K562 (cell line): Measurements from ENCODE around the gene PFKP. TPM values are rescaled to one million over a fixed set of nuclear protein-coding genes. Genes with fewer than 3 reads are reported as not detected.
A peak's percentile ranks its signal among the peaks of the same experiment; 100 is the strongest.

ENCODE experiments used
- ATAC-seq: fragments of 200-7000 bp; cut with Tn5 transposase; 3 replicates; pipeline ENCODE4 v1.9.1; 2020; ENCODE audit warnings: moderate library complexity
- BruUV-seq: library from RNA; stranded (reverse); fragments of 400-500 nt; replicated peaks from 2 replicates; lab custom pipeline; 2021; lab: Mats Ljungman, UMichigan
- CTCF ChIA-PET: fragments of 300-600 bp; formaldehyde crosslinking; extraction: SDS; loops from one replicate; lab custom pipeline; 2021; ENCODE audit warnings: low intra/inter-chr PET ratio; lab: Yijun Ruan, JAX
- POLR2A ChIA-PET: fragments of 300-600, 350-650 bp; sonication (Branson Sonifier 250); formaldehyde crosslinking; extraction: SDS; loops from one replicate; lab custom pipeline; 2021; ENCODE audit warnings: antibody characterized with exemption, inconsistent platforms; lab: Yijun Ruan, JAX
- DNase-seq, 4 experiments: peaks; one replicate each; pipeline versions ENCODE4 v3.0.0 to v3.0.0-alpha.2; 2011 to 2018; ENCODE audit warnings: low spot score in 3 of 4, mixed read lengths in 3 of 4; ENCODE audit errors: extremely low read depth in 1 of 4
- FAIRE-seq: peaks from 2 replicates; lab custom pipeline; 2011; peaks lifted over from hg19 to GRCh38; lab: Jason Lieb, UNC
- H2AFZ ChIP-seq: 2 replicates; pipeline ENCODE4 v1.6.0; 2011; ENCODE audit warnings: low read depth, low read length, control low read depth, inconsistent platforms
- H3K27ac ChIP-seq: fragments of 200-600 bp; 3 replicates; pipeline ENCODE4 v1.8.0; 2011; ENCODE audit warnings: low read depth, mild to moderate bottlenecking, control low read depth, inconsistent platforms, low read length, moderate library complexity, mixed read lengths; ENCODE audit errors: extremely low read depth
- H3K27me3 ChIP-seq, 2 experiments: fragments of 300-600 bp in 1 of 2; 2 replicates in 1 of 2; 3 replicates in 1 of 2; pipeline versions ENCODE4 v1.6.0 to v1.8.0; 2011; ENCODE audit warnings: inconsistent platforms in 2 of 2, low read length in 2 of 2, mild to moderate bottlenecking in 1 of 2, mixed read lengths in 1 of 2, moderate library complexity in 1 of 2; ENCODE audit not compliant: control insufficient read depth in 2 of 2, insufficient read depth in 2 of 2
- H3K36me3 ChIP-seq: fragments of 300-600 bp; 3 replicates; pipeline ENCODE4 v1.8.0; 2011; ENCODE audit warnings: mild to moderate bottlenecking, low read length, inconsistent platforms; ENCODE audit not compliant: control insufficient read depth, insufficient read depth
- H3K4me1 ChIP-seq, 2 experiments: fragments of 200-600 bp in 1 of 2; replicated peaks in 1 of 2; 2 replicates in 1 of 2; 3 replicates in 1 of 2; pipeline versions ENCODE4 v1.5.1 to v1.8.0; 2011; ENCODE audit warnings: inconsistent platforms in 2 of 2, low read length in 2 of 2, mild to moderate bottlenecking in 1 of 2, mixed read lengths in 1 of 2, moderate library complexity in 1 of 2; ENCODE audit not compliant: control insufficient read depth in 2 of 2, insufficient read depth in 2 of 2
- H3K4me2 ChIP-seq: 2 replicates; pipeline ENCODE4 v1.6.1; 2011; ENCODE audit warnings: low read length, control low read depth, inconsistent platforms, mixed read lengths; ENCODE audit not compliant: insufficient read depth
- H3K4me3 ChIP-seq: fragments of 200-600 bp; sonication (generic), shearing (Covaris generic); 2 replicates; pipeline ENCODE4 v1.5.1; 2016; ENCODE audit warnings: control low read depth, inconsistent platforms
- H3K79me2 ChIP-seq: fragments of 200-600 bp; 3 replicates; pipeline ENCODE4 v1.8.0; 2011; ENCODE audit warnings: low read length, inconsistent platforms; ENCODE audit not compliant: control insufficient read depth, insufficient read depth
- H3K9ac ChIP-seq, 2 experiments: 2 replicates each; pipeline versions ENCODE4 v1.6.0 to v1.6.1; 2011; ENCODE audit warnings: low read depth in 2 of 2, low read length in 2 of 2, control low read depth in 1 of 2, inconsistent platforms in 1 of 2, mild to moderate bottlenecking in 1 of 2, mixed read lengths in 1 of 2; ENCODE audit not compliant: insufficient read depth in 1 of 2
- H3K9me1 ChIP-seq: one replicate; pipeline ENCODE4 v1.6.0; 2011; ENCODE audit warnings: inconsistent platforms, mild to moderate bottlenecking, low read length, moderate library complexity; ENCODE audit not compliant: control insufficient read depth, insufficient read depth
- H3K9me3 ChIP-seq: replicated peaks from 2 replicates; pipeline ENCODE4 v1.5.1; 2011; ENCODE audit warnings: low read depth, low read length, inconsistent platforms; ENCODE audit not compliant: control insufficient read depth, insufficient read depth
- H4K20me1 ChIP-seq: replicated peaks from 2 replicates; pipeline ENCODE4 v1.6.1; 2011; ENCODE audit warnings: low read length, inconsistent platforms, mixed read lengths; ENCODE audit not compliant: control insufficient read depth, insufficient read depth
- ARNT ChIP-seq, 2 experiments: fragments of 450-650 bp; IDR thresholded peaks; 2 replicates each; pipeline ENCODE4 v1.6.1; 2016; ENCODE audit warnings: mild to moderate bottlenecking in 1 of 2
- CBFA2T3 ChIP-seq: fragments of 450-650 bp; IDR thresholded peaks from 2 replicates; pipeline ENCODE4 v1.6.1; 2017
- CTBP1 ChIP-seq: fragments of 450-650 bp; IDR thresholded peaks from 2 replicates; pipeline ENCODE4 v1.6.1; 2016; ENCODE audit warnings: borderline replicate concordance
- GABPA ChIP-seq: fragments of 200-800 bp; sonication (Bioruptor generic); conservative IDR thresholded peaks from 2 replicates; pipeline ENCODE4 v1.6.1; 2016; ENCODE audit warnings: low read depth, missing genetic modification characterization, missing compliant biosample characterization
- IRF2 ChIP-seq: sonication (generic); formaldehyde crosslinking; IDR thresholded peaks from 2 replicates; pipeline ENCODE4 v1.8.1; 2022; ENCODE audit warnings: mild to moderate bottlenecking, missing genetic modification reagents
- L3MBTL2 ChIP-seq: fragments of 450-650 bp; IDR thresholded peaks from 2 replicates; pipeline ENCODE4 v1.6.1; 2016; ENCODE audit warnings: mild to moderate bottlenecking, moderate library complexity
- MYC ChIP-seq, 2 experiments: fragments of 250-450 bp in 1 of 2; sonication (Bioruptor Pico) in 1 of 2; IDR thresholded peaks; 2 replicates each; pipeline versions ENCODE4 v1.5.1 to v1.6.1; 2012 to 2021; ENCODE audit warnings: low read depth in 2 of 2, borderline replicate concordance in 1 of 2, improper control_type of control experiment in 1 of 2, low read length in 1 of 2, mild to moderate bottlenecking in 1 of 2, moderate library complexity in 1 of 2
- PCBP2 ChIP-seq: fragments of 200-400 bp; formaldehyde crosslinking; IDR thresholded peaks from 2 replicates; pipeline ENCODE4 v1.6.1; 2018; ENCODE audit warnings: low read length, low read depth, mild to moderate bottlenecking, moderate library complexity; ENCODE audit not compliant: poor library complexity, severe bottlenecking
- POLR2AphosphoS2 ChIP-seq: IDR thresholded peaks from 2 replicates; pipeline ENCODE4 v1.6.1; 2012; ENCODE audit warnings: low read length, improper control_type of control experiment
- RBM22 ChIP-seq: fragments of 200-400 bp; formaldehyde crosslinking; IDR thresholded peaks from 2 replicates; pipeline ENCODE4 v1.6.1; 2018; ENCODE audit warnings: low read length, low read depth; ENCODE audit not compliant: poor library complexity, severe bottlenecking
- RHOXF2B ChIP-seq: fragments of 250-450 bp; sonication (Bioruptor Pico); conservative IDR thresholded peaks from 2 replicates; pipeline ENCODE4 v1.5.1; 2021
- SMARCA4 ChIP-seq: fragments of 450-650 bp; IDR thresholded peaks from 2 replicates; pipeline ENCODE4 v1.6.1; 2016
- SMARCE1 ChIP-seq: fragments of 450-650 bp; IDR thresholded peaks from 2 replicates; pipeline ENCODE4 v1.7.1; 2016; ENCODE audit warnings: mild to moderate bottlenecking
- SPI1 ChIP-seq: IDR thresholded peaks from 2 replicates; pipeline ENCODE4 v1.6.1; 2011; ENCODE audit warnings: low read depth, low read length, control low read depth, borderline replicate concordance
- TCF3 ChIP-seq: sonication (generic); formaldehyde crosslinking; IDR thresholded peaks from 2 replicates; pipeline ENCODE4 v1.4.0; 2020; ENCODE audit warnings: mild to moderate bottlenecking, missing genetic modification reagents
- XRCC3 ChIP-seq: fragments of 450-650 bp; IDR thresholded peaks from 2 replicates; pipeline ENCODE4 v1.6.1; 2017; ENCODE audit warnings: mild to moderate bottlenecking, moderate library complexity
- ZNF408 ChIP-seq: fragments of 250-450 bp; sonication (Bioruptor Pico); IDR thresholded peaks from 2 replicates; pipeline ENCODE4 v1.4.0; 2020; ENCODE audit warnings: low read depth, mild to moderate bottlenecking, moderate library complexity
- WGBS: fragments of 100-300 bp; shearing (Covaris generic); methylation state at CpG from one replicate; pipeline ENCODE4 v1.1.6; 2016; ENCODE audit warnings: low coverage, mixed read lengths; ENCODE audit not compliant: insufficient coverage; ENCODE audit errors: missing lambda C conversion rate; 5-methylcytosine and 5-hydroxymethylcytosine counted together
- in situ Hi-C: fragments of 300-500 bp; cut with MboI; formaldehyde crosslinking; loops from 4 replicates; pipeline ENCODE4 v1.15.0; 2018; ENCODE audit warnings: inconsistent platforms, mixed read lengths
- intact Hi-C: fragments of 100-400 bp; cut with micrococcal nuclease; formaldehyde crosslinking; loops from 2 replicates; pipeline ENCODE4 v1.14.2; 2022
- polyA plus RNA-seq, 8 experiments: library from polyadenylated mRNA; depleted of rRNA in 4 of 8; stranded (reverse) in 5 of 8; unstranded in 3 of 8; fragments of >200 nt; fragmentation: Nextera tagmentation in 2 of 8; fragmentation: Illumina TruSeq in 1 of 8; extraction: Ambion mirVana in 2 of 8; extraction: Trizol in 1 of 8; gene quantifications; 2 replicates each; pipeline versions ENCODE4 v1.2.1 to v1.2.3, GENCODE V29; 2011 to 2014; ENCODE audit warnings: inconsistent platforms in 1 of 8, missing spikeins in 1 of 8
- total RNA-seq, 7 experiments: library from RNA; depleted of rRNA in 6 of 7; stranded (reverse); fragments of >200 nt in 6 of 7; fragmentation: Illumina TruSeq in 2 of 7; extraction: Trizol in 2 of 7; gene quantifications; 2 replicates each; pipeline versions ENCODE4 v1.2.1 to v1.2.3, GENCODE V29; 2011 to 2021; ENCODE audit warnings: low replicate concordance in 1 of 7
- TF ChIP-seq, protein P1 (sequence below): IDR thresholded peaks from 2 replicates; pipeline ENCODE4 v1.6.1; 2014; ENCODE audit warnings: antibody characterized with exemption
- TF ChIP-seq, protein P2 (sequence below): sonication (generic); formaldehyde crosslinking; IDR thresholded peaks from 2 replicates; pipeline ENCODE4 v1.8.0; 2023; ENCODE audit warnings: mild to moderate bottlenecking, missing genetic modification reagents
- TF ChIP-seq, protein P3 (sequence below): IDR thresholded peaks from 2 replicates; pipeline ENCODE4 v1.6.1; 2011; ENCODE audit warnings: borderline replicate concordance, low read depth, mild to moderate bottlenecking, moderate library complexity, low read length; ENCODE audit not compliant: insufficient read depth, poor library complexity, severe bottlenecking

PFKP gene
- total and polyA plus RNA-seq, 9 of the 15 experiments (the other 6 are each of a cell fraction or from before 2014, with no cell fraction given), result 23.5 to 116 (median 62.1) TPM

DNA sequence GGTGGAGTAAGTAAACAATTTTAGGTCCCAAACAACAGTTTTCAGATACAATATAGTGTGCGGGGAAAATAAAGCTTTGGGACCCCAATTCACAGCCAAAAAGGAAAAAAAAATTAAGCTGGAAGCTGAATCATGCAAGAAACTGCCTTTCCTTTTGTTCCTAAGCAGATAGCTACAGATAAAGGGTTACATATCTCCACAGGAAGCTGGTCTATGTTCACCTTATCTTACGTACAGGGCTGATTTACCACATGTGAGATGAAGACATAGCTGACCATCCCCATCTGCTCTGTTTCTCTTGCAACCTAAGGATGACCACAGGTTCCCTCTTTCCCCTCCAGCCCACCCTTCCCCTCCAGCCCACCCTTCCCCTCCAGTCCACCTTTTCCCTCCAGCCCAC lies 14.2 kb upstream of the PFKP start:
- in situ Hi-C loops, result no loop called here
- TF ChIP-seq CTBP1 (peak; percentile 23; the same call in 1 of the 2 replicates), SMARCA4 (peak; percentile 56; the same call in 1 of the 2 replicates), RHOXF2B (no peak), XRCC3 (no peak), GABPA (tag) (0 out of 2 replicates have a peak, but pooled peaks have one; percentile 28), MYC (IDR thresholded peaks at IDR 0.05; ENCODE audit: low read depth, low read length) (0 out of 2 replicates have a peak, but pooled peaks have one; percentile 37), MYC (CRISPR knock-in tag; IDR thresholded peaks at IDR 0.05; ENCODE audit: borderline replicate concordance, low read depth) (no peak), L3MBTL2 (no peak), ZNF408 (CRISPR knock-in tag) (no peak), SMARCE1 (0 out of 2 replicates have a peak, but pooled peaks have one; percentile 20), RBM22 (no peak), POLR2AphosphoS2 (no peak), TCF3 (CRISPR knock-in tag) (peak; percentile 49), CBFA2T3 (peak; percentile 78), IRF2 (CRISPR knock-in tag) (no peak), SPI1 (no peak), PCBP2 (no peak), ARNT (IDR thresholded peaks at IDR 0.05) (no peak)
- TF ChIP-seq, protein P1, sequence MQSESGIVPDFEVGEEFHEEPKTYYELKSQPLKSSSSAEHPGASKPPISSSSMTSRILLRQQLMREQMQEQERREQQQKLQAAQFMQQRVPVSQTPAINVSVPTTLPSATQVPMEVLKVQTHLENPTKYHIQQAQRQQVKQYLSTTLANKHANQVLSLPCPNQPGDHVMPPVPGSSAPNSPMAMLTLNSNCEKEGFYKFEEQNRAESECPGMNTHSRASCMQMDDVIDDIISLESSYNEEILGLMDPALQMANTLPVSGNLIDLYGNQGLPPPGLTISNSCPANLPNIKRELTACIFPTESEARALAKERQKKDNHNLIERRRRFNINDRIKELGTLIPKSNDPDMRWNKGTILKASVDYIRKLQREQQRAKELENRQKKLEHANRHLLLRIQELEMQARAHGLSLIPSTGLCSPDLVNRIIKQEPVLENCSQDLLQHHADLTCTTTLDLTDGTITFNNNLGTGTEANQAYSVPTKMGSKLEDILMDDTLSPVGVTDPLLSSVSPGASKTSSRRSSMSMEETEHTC, result no peak
- TF ChIP-seq, protein P2, sequence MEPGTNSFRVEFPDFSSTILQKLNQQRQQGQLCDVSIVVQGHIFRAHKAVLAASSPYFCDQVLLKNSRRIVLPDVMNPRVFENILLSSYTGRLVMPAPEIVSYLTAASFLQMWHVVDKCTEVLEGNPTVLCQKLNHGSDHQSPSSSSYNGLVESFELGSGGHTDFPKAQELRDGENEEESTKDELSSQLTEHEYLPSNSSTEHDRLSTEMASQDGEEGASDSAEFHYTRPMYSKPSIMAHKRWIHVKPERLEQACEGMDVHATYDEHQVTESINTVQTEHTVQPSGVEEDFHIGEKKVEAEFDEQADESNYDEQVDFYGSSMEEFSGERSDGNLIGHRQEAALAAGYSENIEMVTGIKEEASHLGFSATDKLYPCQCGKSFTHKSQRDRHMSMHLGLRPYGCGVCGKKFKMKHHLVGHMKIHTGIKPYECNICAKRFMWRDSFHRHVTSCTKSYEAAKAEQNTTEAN (CRISPR knock-in tag), result no peak
- TF ChIP-seq, protein P3, sequence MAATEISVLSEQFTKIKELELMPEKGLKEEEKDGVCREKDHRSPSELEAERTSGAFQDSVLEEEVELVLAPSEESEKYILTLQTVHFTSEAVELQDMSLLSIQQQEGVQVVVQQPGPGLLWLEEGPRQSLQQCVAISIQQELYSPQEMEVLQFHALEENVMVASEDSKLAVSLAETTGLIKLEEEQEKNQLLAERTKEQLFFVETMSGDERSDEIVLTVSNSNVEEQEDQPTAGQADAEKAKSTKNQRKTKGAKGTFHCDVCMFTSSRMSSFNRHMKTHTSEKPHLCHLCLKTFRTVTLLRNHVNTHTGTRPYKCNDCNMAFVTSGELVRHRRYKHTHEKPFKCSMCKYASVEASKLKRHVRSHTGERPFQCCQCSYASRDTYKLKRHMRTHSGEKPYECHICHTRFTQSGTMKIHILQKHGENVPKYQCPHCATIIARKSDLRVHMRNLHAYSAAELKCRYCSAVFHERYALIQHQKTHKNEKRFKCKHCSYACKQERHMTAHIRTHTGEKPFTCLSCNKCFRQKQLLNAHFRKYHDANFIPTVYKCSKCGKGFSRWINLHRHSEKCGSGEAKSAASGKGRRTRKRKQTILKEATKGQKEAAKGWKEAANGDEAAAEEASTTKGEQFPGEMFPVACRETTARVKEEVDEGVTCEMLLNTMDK, result no peak

More for the DNA sequence above, 14.2 kb upstream of the PFKP start:
- Histone ChIP-seq H3K4me1 (peaks cover 5 to 24% of the 10 kb centered on the region in 2 experiments), H3K4me3 (no peak overlapping the region), H3K9me1 (no peaks in the 10 kb centered on the region), H3K27me3 (peaks cover 2 to 9% of the 10 kb centered on the region in 2 experiments; a peak in 3 of 5 replicates), H3K36me3 (no peaks in the 10 kb centered on the region), H3K4me2 (no peak overlapping the region), H3K79me2 (no peaks in the 10 kb centered on the region), H4K20me1 (no peaks in the 10 kb centered on the region), H3K27ac (no peak overlapping the region), H3K9me3 (no peaks in the 10 kb centered on the region), H2AFZ (no peak overlapping the region), H3K9ac (no peak overlapping the region)
- CTCF ChIA-PET, result no interaction called here
- 4% methylated on average over 2 of the region's 2 CpGs for WGBS
- ATAC-seq (no peak), FAIRE-seq (no peak), DNase-seq (no peak)
- no TSS peak for BruUV-seq
- POLR2A ChIA-PET, result interaction anchor here (0.7 to 0.8 kb wide), 5 partner anchors 13 to 1612 kb away, joined by 3 to 4 read pairs (median 3); partner anchors contain the start of gene PITRM1
- intact Hi-C loops, result no loop called here
